ENCODE data around the gene DOCK1.

DOCK1 gene

GRCh38 chr10:127033216-127034033 lies 128.2 kb downstream of the DOCK1 start:
- H3K4me1 ChIP-seq (ENCODE audit: control insufficient read depth, low read depth, low read length), result no peaks in the 10 kb centered on the region
- H3K9me3 ChIP-seq (ENCODE audit: control insufficient read depth, low read depth, low read length), result no peaks in the 10 kb centered on the region
- no peaks in the 10 kb centered on the region for H3K27me3 ChIP-seq (ENCODE audit: control insufficient read depth, insufficient read depth, low read length)
- H3K27ac ChIP-seq (ENCODE audit: low read length), result no peak overlapping the region
- no peak overlapping the region for H3K4me3 ChIP-seq (ENCODE audit: low read length)
- peaks cover 42% of the 10 kb centered on the region for H3K36me3 ChIP-seq (ENCODE audit: control insufficient read depth, low read depth, low read length)
- H3K9ac ChIP-seq (ENCODE audit: low read length), result no peak overlapping the region

- H3K4me3 ChIP-seq (ENCODE audit: low read length), result no peak overlapping the region
- peaks cover 42% of the 10 kb centered on the region for H3K36me3 ChIP-seq (ENCODE audit: control insufficient read depth, low read depth, low read length)
- no peaks in the 10 kb centered on the region for H3K27me3 ChIP-seq (ENCODE audit: control insufficient read depth, insufficient read depth, low read length)
- no peak overlapping the region for H3K27ac ChIP-seq (ENCODE audit: low read length)
- no peak overlapping the region for H3K9ac ChIP-seq (ENCODE audit: low read length)
- H3K4me1 ChIP-seq (ENCODE audit: control insufficient read depth, low read depth, low read length), result no peaks in the 10 kb centered on the region
- H3K9me3 ChIP-seq (ENCODE audit: control insufficient read depth, low read depth, low read length), result no peaks in the 10 kb centered on the region
Observed at GRCh38 chr10:127034034-127034633, 128.9 kb downstream of the DOCK1 start.

- no peaks in the 10 kb centered on the region for H3K9me3 ChIP-seq (ENCODE audit: control insufficient read depth, low read depth, low read length)
- no peaks in the 10 kb centered on the region for H3K4me1 ChIP-seq (ENCODE audit: control insufficient read depth, low read depth, low read length)
- H3K9ac ChIP-seq (ENCODE audit: low read length), result no peak overlapping the region
- no peak overlapping the region for H3K27ac ChIP-seq (ENCODE audit: low read length)
- no peak overlapping the region for H3K4me3 ChIP-seq (ENCODE audit: low read length)
- no peaks in the 10 kb centered on the region for H3K27me3 ChIP-seq (ENCODE audit: control insufficient read depth, insufficient read depth, low read length)
- H3K36me3 ChIP-seq (ENCODE audit: control insufficient read depth, low read depth, low read length), result peaks cover 41% of the 10 kb centered on the region
Observed at GRCh38 chr10:127034790-127035189, 129.6 kb downstream of the DOCK1 start.

GRCh38 chr10:127035827-127036226 lies 130.6 kb downstream of the DOCK1 start:
- H3K27ac ChIP-seq (ENCODE audit: low read length), result no peak overlapping the region
- no peak overlapping the region for H3K9ac ChIP-seq (ENCODE audit: low read length)
- H3K4me1 ChIP-seq (ENCODE audit: control insufficient read depth, low read depth, low read length), result no peaks in the 10 kb centered on the region
- H3K4me3 ChIP-seq (ENCODE audit: low read length), result no peak overlapping the region
- no peaks in the 10 kb centered on the region for H3K9me3 ChIP-seq (ENCODE audit: control insufficient read depth, low read depth, low read length)
- peaks cover 41% of the 10 kb centered on the region for H3K36me3 ChIP-seq (ENCODE audit: control insufficient read depth, low read depth, low read length)
- no peaks in the 10 kb centered on the region for H3K27me3 ChIP-seq (ENCODE audit: control insufficient read depth, insufficient read depth, low read length)

GRCh38 chr10:127036987-127037386 lies 131.8 kb downstream of the DOCK1 start:
- Histone ChIP-seq H3K36me3 (ENCODE audit: control insufficient read depth, low read depth, low read length) (peaks cover 43% of the 10 kb centered on the region), H3K27me3 (ENCODE audit: control insufficient read depth, insufficient read depth, low read length) (no peaks in the 10 kb centered on the region), H3K4me1 (ENCODE audit: control insufficient read depth, low read depth, low read length) (no peaks in the 10 kb centered on the region)

GRCh38 chr10:127039435-127039834 lies 134.2 kb downstream of the DOCK1 start:
- H3K9me3 ChIP-seq (ENCODE audit: control insufficient read depth, low read depth, low read length), result no peaks in the 10 kb centered on the region
- H3K27me3 ChIP-seq (ENCODE audit: control insufficient read depth, insufficient read depth, low read length), result no peaks in the 10 kb centered on the region
- peaks cover 47% of the 10 kb centered on the region for H3K36me3 ChIP-seq (ENCODE audit: control insufficient read depth, low read depth, low read length)
- H3K4me1 ChIP-seq (ENCODE audit: control insufficient read depth, low read depth, low read length), result no peaks in the 10 kb centered on the region
- no peak overlapping the region for H3K9ac ChIP-seq (ENCODE audit: low read length)
- H3K4me3 ChIP-seq (ENCODE audit: low read length), result no peak overlapping the region
- no peak overlapping the region for H3K27ac ChIP-seq (ENCODE audit: low read length)

More at GRCh38 chr10:127036987-127037386, 131.8 kb downstream of the DOCK1 start:
- Histone ChIP-seq H3K9me3 (ENCODE audit: control insufficient read depth, low read depth, low read length) (no peaks in the 10 kb centered on the region), H3K27ac (ENCODE audit: low read length) (no peak overlapping the region), H3K9ac (ENCODE audit: low read length) (no peak overlapping the region), H3K4me3 (ENCODE audit: low read length) (no peak overlapping the region)

GRCh38 chr10:127040756-127041155 lies 135.5 kb downstream of the DOCK1 start:
- Histone ChIP-seq H3K27me3 (ENCODE audit: control insufficient read depth, insufficient read depth, low read length) (no peaks in the 10 kb centered on the region), H3K36me3 (ENCODE audit: control insufficient read depth, low read depth, low read length) (peaks cover 39% of the 10 kb centered on the region), H3K9ac (ENCODE audit: low read length) (no peak overlapping the region), H3K27ac (ENCODE audit: low read length) (no peak overlapping the region), H3K4me1 (ENCODE audit: control insufficient read depth, low read depth, low read length) (no peaks in the 10 kb centered on the region), H3K9me3 (ENCODE audit: control insufficient read depth, low read depth, low read length) (no peaks in the 10 kb centered on the region), H3K4me3 (ENCODE audit: low read length) (no peak overlapping the region)

GRCh38 chr10:127041552-127041951 lies 136.3 kb downstream of the DOCK1 start:
- peaks cover 39% of the 10 kb centered on the region for H3K36me3 ChIP-seq (ENCODE audit: control insufficient read depth, low read depth, low read length)
- no peaks in the 10 kb centered on the region for H3K9me3 ChIP-seq (ENCODE audit: control insufficient read depth, low read depth, low read length)
- no peak overlapping the region for H3K27ac ChIP-seq (ENCODE audit: low read length)
- H3K4me1 ChIP-seq (ENCODE audit: control insufficient read depth, low read depth, low read length), result no peaks in the 10 kb centered on the region
- H3K4me3 ChIP-seq (ENCODE audit: low read length), result no peak overlapping the region
- no peaks in the 10 kb centered on the region for H3K27me3 ChIP-seq (ENCODE audit: control insufficient read depth, insufficient read depth, low read length)
- H3K9ac ChIP-seq (ENCODE audit: low read length), result no peak overlapping the region

GRCh38 chr10:127043301-127043700 lies 138.1 kb downstream of the DOCK1 start:
- H3K27ac ChIP-seq (ENCODE audit: low read length), result no peak overlapping the region
- H3K27me3 ChIP-seq (ENCODE audit: control insufficient read depth, insufficient read depth, low read length), result no peaks in the 10 kb centered on the region
- H3K9ac ChIP-seq (ENCODE audit: low read length), result no peak overlapping the region
- no peak overlapping the region for H3K4me3 ChIP-seq (ENCODE audit: low read length)
- no peaks in the 10 kb centered on the region for H3K9me3 ChIP-seq (ENCODE audit: control insufficient read depth, low read depth, low read length)
- peaks cover 35% of the 10 kb centered on the region for H3K36me3 ChIP-seq (ENCODE audit: control insufficient read depth, low read depth, low read length)
- no peaks in the 10 kb centered on the region for H3K4me1 ChIP-seq (ENCODE audit: control insufficient read depth, low read depth, low read length)

GRCh38 chr10:127044186-127044585 lies 139.0 kb downstream of the DOCK1 start:
- Histone ChIP-seq H3K27me3 (ENCODE audit: control insufficient read depth, insufficient read depth, low read length) (no peaks in the 10 kb centered on the region), H3K9me3 (ENCODE audit: control insufficient read depth, low read depth, low read length) (no peaks in the 10 kb centered on the region), H3K27ac (ENCODE audit: low read length) (no peak overlapping the region), H3K9ac (ENCODE audit: low read length) (no peak overlapping the region), H3K4me3 (ENCODE audit: low read length) (no peak overlapping the region), H3K4me1 (ENCODE audit: control insufficient read depth, low read depth, low read length) (no peaks in the 10 kb centered on the region), H3K36me3 (ENCODE audit: control insufficient read depth, low read depth, low read length) (peaks cover 32% of the 10 kb centered on the region)

- no peak overlapping the region for H3K9ac ChIP-seq (ENCODE audit: low read length)
- no peaks in the 10 kb centered on the region for H3K27me3 ChIP-seq (ENCODE audit: control insufficient read depth, insufficient read depth, low read length)
- H3K9me3 ChIP-seq (ENCODE audit: control insufficient read depth, low read depth, low read length), result no peaks in the 10 kb centered on the region
- no peak overlapping the region for H3K27ac ChIP-seq (ENCODE audit: low read length)
- no peaks in the 10 kb centered on the region for H3K4me1 ChIP-seq (ENCODE audit: control insufficient read depth, low read depth, low read length)
- no peak overlapping the region for H3K4me3 ChIP-seq (ENCODE audit: low read length)
- peaks cover 19% of the 10 kb centered on the region for H3K36me3 ChIP-seq (ENCODE audit: control insufficient read depth, low read depth, low read length)
Observed at GRCh38 chr10:127046975-127047877, 142.0 kb downstream of the DOCK1 start.
